Progenitor cell of endocrine pancreas (in vitro differentiated cells): ENCODE results near the gene DAND5. TPM values are rescaled to one million over a fixed set of nuclear protein-coding genes. Genes with fewer than 3 reads are reported as not detected.

Experiments used
- DNase-seq: peaks from one replicate; pipeline ENCODE4 v3.0.0; 2021; ENCODE audit warnings: low spot score; ENCODE audit not compliant: unreplicated experiment
- H3K27ac Mint-ChIP-seq: 2 replicates; pipeline ENCODE4 v1.8.0; 2021; ENCODE audit warnings: mild to moderate bottlenecking, moderate library complexity, mixed read lengths
- H3K27me3 Mint-ChIP-seq: 2 replicates; pipeline ENCODE4 v1.8.0; 2021; ENCODE audit warnings: mixed read lengths
- H3K36me3 Mint-ChIP-seq: 2 replicates; pipeline ENCODE4 v1.8.0; 2022; ENCODE audit warnings: mixed read lengths; ENCODE audit not compliant: insufficient read depth
- H3K4me1 Mint-ChIP-seq: 2 replicates; pipeline ENCODE4 v1.8.0; 2021; ENCODE audit warnings: low read depth, mixed read lengths
- H3K4me3 Mint-ChIP-seq: 2 replicates; pipeline ENCODE4 v1.8.0; 2021; ENCODE audit warnings: low read depth, mild to moderate bottlenecking, moderate library complexity, mixed read lengths
- H3K9me3 Mint-ChIP-seq: 2 replicates; pipeline ENCODE4 v1.8.0; 2021; ENCODE audit warnings: low read depth, mixed read lengths
- CTCF ChIP-seq: fragments of 200-600 bp; sonication (generic); IDR thresholded peaks from one replicate; pipeline ENCODE4 v1.5.0; 2021; ENCODE audit warnings: antibody characterized with exemption, mild to moderate bottlenecking; ENCODE audit not compliant: unreplicated experiment
- total RNA-seq: library from RNA; stranded (reverse); gene quantifications from 2 replicates; pipeline ENCODE4 v1.2.1, GENCODE V29; 2021

The DAND5 gene
- total RNA-seq, 1 donor from 2014 or later: not detected

DNA sequence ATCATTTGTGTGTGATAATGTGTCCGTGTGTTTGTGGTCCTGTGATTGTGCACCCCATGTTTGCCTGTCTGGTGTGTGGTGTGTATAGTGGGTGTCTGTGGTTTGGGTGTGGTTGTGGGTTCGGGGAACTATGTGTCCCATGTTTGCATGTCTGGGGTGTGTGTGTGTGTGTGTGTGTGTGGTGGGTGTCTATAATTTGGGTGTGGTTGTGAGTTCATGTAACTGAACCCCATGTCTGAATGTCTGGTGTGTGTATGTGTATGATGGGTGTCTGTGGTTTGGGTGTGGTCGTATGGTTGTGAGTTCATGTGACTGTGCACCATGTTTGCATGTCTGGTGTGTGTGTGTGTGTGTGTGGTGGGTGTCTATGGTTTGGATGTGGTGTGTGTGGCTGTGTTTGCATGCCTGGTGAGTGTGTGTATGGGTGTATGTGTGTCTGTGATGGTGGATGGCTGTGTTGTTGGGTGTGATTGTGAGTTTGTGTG lies 14.8 kb downstream of the DAND5 start:
- DNase-seq: no peak
- no peak for TF ChIP-seq CTCF
- Mint-ChIP-seq H3K27ac (no peak overlapping the region), H3K4me3 (no peak overlapping the region), H3K9me3 (no peaks in the 10 kb centered on the region), H3K4me1 (no peaks in the 10 kb centered on the region), H3K27me3 (peaks cover 34% of the 10 kb centered on the region), H3K36me3 (no peaks in the 10 kb centered on the region)

GRCh38 chr19:12984683-12985048 lies 15.3 kb downstream of the DAND5 start:
- no peaks in the 10 kb centered on the region for H3K9me3 Mint-ChIP-seq
- peaks cover 34% of the 10 kb centered on the region for H3K27me3 Mint-ChIP-seq
- H3K36me3 Mint-ChIP-seq: no peaks in the 10 kb centered on the region
- H3K4me3 Mint-ChIP-seq: no peak overlapping the region
- no peaks in the 10 kb centered on the region for H3K4me1 Mint-ChIP-seq
- DNase-seq: no peak
- H3K27ac Mint-ChIP-seq: no peak overlapping the region
- TF ChIP-seq CTCF: no peak

DNA sequence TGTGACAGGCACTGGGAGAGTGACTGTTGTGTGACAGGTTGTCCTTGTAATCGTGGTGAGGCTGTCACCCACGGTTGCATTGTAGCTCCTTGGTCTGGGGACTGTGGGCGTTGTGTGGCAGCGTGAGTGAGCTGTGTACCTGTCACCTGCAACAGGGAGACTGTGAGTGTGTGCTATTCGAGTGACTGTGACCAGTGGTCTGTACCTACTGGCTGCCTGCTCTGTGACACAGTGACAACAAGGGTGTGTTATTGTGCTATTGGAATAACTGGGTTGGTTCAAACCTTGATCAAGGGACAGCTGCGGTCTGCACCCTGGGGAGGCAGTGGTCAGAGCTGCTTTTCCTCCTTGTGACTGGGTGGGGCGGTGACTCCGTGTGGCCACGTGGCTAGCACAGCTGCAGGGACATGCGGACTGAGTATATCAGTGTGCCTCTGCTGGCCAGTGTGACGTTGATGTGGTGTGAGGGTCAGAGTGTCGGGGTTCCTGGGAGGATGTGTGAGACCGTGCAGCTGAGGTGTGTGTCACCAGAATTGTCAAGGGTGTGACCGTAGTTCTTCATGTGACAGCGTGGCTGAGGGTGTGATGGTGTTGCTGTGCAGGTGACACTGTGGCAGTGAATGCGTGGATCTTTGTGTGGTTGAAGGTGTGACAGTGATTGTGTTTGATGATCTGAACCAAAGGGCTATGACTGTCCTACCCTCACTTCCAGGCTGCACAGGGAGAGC lies 15.8 kb downstream of the DAND5 start:
- no peak for DNase-seq
- TF ChIP-seq CTCF: no peak
- H3K36me3 Mint-ChIP-seq: no peaks in the 10 kb centered on the region
- H3K27me3 Mint-ChIP-seq: peaks cover 34% of the 10 kb centered on the region
- H3K4me3 Mint-ChIP-seq: no peak overlapping the region
- no peaks in the 10 kb centered on the region for H3K4me1 Mint-ChIP-seq
- no peaks in the 10 kb centered on the region for H3K9me3 Mint-ChIP-seq
- no peak overlapping the region for H3K27ac Mint-ChIP-seq

GRCh38 chr19:12986726-12987125 lies 17.4 kb downstream of the DAND5 start:
- H3K9me3 Mint-ChIP-seq: no peaks in the 10 kb centered on the region
- no peak for TF ChIP-seq CTCF
- H3K36me3 Mint-ChIP-seq: no peaks in the 10 kb centered on the region
- peaks cover 43% of the 10 kb centered on the region for H3K27me3 Mint-ChIP-seq
- no peak overlapping the region for H3K27ac Mint-ChIP-seq
- H3K4me3 Mint-ChIP-seq: no peak overlapping the region
- DNase-seq: no peak
- no peaks in the 10 kb centered on the region for H3K4me1 Mint-ChIP-seq

DNA sequence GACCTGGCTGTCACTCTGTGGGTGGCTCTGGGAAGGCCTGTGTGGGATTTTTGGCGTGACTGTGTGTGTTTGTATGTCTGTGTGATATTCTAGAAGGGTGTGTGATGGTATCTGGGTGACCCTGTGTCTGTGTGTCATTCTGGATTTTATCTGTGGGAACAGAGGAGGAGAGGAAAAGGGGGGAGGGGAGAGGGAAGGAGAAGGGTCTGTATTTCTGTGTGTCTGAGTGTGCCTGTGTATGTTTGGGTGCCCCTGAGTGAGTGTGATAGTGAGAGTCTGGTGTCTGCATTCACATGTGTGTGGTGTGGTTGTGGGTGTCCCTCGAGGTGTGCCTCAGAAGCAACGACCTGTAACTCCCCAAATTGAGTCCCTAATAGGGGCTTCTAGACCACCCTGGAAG lies 17.8 kb downstream of the DAND5 start:
- Mint-ChIP-seq H3K9me3 (no peaks in the 10 kb centered on the region), H3K4me1 (no peaks in the 10 kb centered on the region), H3K27me3 (peaks cover 45% of the 10 kb centered on the region), H3K4me3 (no peak overlapping the region), H3K36me3 (no peaks in the 10 kb centered on the region), H3K27ac (no peak overlapping the region)
- TF ChIP-seq CTCF: no peak
- no peak for DNase-seq
